HG03571 (cell line): ENCODE results near the gene LCE3A.

Source experiments
- ATAC-seq: cut with Tn5 transposase; IDR thresholded peaks from one replicate; pipeline ENCODE4 v1.9.1; 2021; ENCODE audit not compliant: unreplicated experiment

Gene LCE3A

DNA sequence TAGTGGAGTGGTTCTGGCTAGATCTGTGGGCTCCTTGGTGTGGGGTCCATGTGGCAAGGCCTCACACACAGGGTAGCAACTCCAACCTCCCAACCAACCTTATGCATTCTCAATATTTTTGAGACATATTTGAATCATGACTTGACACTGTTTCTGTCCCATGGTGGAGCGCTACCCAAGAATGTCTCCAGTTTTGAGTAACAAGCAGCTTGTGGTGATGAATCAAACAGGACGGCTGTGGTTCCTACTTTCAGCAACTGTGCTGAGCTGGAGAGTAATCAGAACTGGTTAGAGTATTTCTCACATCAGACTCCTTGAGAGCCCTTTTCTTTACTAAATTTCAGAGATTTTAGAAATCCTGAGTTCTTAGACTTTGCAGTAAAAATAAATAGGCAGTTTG, 45.7 kb downstream of the LCE3A start:
- ATAC-seq: no peak
